ENCODE results near the gene HIC1.

- no peak for TF ChIP-seq CTCF (conservative IDR thresholded peaks at IDR 0.05 in 1 of 2, IDR thresholded peaks at IDR 0.05 in 1 of 2; ENCODE audit: low read depth in 1 of 2, low read length in 2 of 2)
- TF ChIP-seq EZH2 (IDR thresholded peaks at IDR 0.05; ENCODE audit: low read length, missing control alignments), result peak; percentile 48
Measured at GRCh38 chr17:2051061-2051932, 3.6 kb upstream of the HIC1 start.
